Fibroblast of lung (primary cell): ENCODE measurements around the gene AGAP1.

Experiments used
- CTCF ChIP-seq, 2 donors: IDR thresholded peaks in 1 of 2; conservative IDR thresholded peaks in 1 of 2; 1 replicate in 1 of 2; 2 replicates in 1 of 2; pipeline ENCODE4 v1.5.1; 2011 to 2012; ENCODE audit warnings: low read length in 2 of 2, control low read depth in 1 of 2, inconsistent platforms in 1 of 2, low read depth in 1 of 2, mild to moderate bottlenecking in 1 of 2
- EZH2 ChIP-seq: IDR thresholded peaks from 2 replicates; pipeline ENCODE4 v1.5.1; 2012; ENCODE audit warnings: low read length, control low read depth, mild to moderate bottlenecking; ENCODE audit errors: missing control alignments

DNA sequence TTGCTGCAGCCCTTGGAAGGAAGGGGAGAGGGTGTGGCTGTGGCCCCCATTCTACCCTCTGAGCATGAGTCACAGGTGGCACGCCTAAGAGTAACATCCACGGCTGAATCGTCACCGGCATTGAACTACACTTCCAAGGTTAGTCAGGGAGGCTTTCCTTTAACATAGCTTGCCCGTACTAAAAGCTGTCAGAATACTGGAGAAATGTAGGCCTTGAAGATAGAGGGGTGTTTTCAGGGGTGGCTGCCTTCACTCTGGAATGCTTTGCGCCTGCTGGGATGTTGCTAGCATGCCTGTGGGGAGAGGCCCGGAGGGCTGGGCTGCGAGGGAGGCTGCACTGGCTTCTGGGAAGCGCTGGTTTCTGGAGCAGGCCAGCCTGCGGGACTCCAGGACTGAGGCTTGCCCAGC lies 333.7 kb downstream of the AGAP1 start:
- no peak for TF ChIP-seq CTCF (conservative IDR thresholded peaks at IDR 0.05 in 1 of 2, IDR thresholded peaks at IDR 0.05 in 1 of 2; ENCODE audit: low read depth in 1 of 2, low read length in 2 of 2)
- no peak for TF ChIP-seq EZH2
